ENCODE results near the gene CIPC.

DNA sequence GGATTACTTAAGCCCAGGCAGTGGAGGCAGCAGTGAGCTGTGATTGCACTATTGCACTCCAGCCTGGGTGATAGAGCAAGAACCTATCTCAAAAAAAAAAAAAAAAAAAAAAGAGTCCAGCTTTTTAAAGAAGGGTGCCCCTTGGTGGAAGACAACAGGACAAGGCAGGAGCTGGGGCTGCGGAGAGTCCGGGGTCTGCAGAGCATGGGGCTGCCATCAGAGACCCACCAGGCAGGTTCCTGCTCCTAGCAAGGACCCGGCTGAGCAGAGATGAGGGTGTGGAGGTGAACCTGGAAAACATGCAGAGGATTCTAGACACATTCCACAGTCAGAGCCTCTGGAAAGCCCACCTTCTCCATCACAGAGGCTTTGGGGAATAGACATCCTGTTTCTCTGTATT lies 21.0 kb upstream of the CIPC start:
- no peak for TF ChIP-seq EZH2 (IDR thresholded peaks at IDR 0.05)
- TF ChIP-seq, protein P1, sequence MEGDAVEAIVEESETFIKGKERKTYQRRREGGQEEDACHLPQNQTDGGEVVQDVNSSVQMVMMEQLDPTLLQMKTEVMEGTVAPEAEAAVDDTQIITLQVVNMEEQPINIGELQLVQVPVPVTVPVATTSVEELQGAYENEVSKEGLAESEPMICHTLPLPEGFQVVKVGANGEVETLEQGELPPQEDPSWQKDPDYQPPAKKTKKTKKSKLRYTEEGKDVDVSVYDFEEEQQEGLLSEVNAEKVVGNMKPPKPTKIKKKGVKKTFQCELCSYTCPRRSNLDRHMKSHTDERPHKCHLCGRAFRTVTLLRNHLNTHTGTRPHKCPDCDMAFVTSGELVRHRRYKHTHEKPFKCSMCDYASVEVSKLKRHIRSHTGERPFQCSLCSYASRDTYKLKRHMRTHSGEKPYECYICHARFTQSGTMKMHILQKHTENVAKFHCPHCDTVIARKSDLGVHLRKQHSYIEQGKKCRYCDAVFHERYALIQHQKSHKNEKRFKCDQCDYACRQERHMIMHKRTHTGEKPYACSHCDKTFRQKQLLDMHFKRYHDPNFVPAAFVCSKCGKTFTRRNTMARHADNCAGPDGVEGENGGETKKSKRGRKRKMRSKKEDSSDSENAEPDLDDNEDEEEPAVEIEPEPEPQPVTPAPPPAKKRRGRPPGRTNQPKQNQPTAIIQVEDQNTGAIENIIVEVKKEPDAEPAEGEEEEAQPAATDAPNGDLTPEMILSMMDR (IDR thresholded peaks at IDR 0.05 in 2 of 3, conservative IDR thresholded peaks at IDR 0.05 in 1 of 3; ENCODE audit: borderline replicate concordance in 1 of 3, insufficient read depth in 1 of 3, low read depth in 2 of 3, low read length in 2 of 3), result no peak
- no peak for TF ChIP-seq EZH2phosphoT487 (IDR thresholded peaks at IDR 0.05; ENCODE audit: borderline replicate concordance)
- no peak for TF ChIP-seq POLR2AphosphoS5 (IDR thresholded peaks at IDR 0.05; ENCODE audit: low read depth, low read length)
- TF ChIP-seq YY1 (IDR thresholded peaks at IDR 0.05; ENCODE audit: extremely low read depth, insufficient replicate concordance, low read depth, low read length), result no peak
- TF ChIP-seq POLR2A (IDR thresholded peaks at IDR 0.05; ENCODE audit: borderline replicate concordance, extremely low read depth, insufficient read depth, insufficient read length), result no peak
- TF ChIP-seq ELF1 (IDR thresholded peaks at IDR 0.05; ENCODE audit: borderline replicate concordance, low read depth), result no peak
- TF ChIP-seq, protein P2, sequence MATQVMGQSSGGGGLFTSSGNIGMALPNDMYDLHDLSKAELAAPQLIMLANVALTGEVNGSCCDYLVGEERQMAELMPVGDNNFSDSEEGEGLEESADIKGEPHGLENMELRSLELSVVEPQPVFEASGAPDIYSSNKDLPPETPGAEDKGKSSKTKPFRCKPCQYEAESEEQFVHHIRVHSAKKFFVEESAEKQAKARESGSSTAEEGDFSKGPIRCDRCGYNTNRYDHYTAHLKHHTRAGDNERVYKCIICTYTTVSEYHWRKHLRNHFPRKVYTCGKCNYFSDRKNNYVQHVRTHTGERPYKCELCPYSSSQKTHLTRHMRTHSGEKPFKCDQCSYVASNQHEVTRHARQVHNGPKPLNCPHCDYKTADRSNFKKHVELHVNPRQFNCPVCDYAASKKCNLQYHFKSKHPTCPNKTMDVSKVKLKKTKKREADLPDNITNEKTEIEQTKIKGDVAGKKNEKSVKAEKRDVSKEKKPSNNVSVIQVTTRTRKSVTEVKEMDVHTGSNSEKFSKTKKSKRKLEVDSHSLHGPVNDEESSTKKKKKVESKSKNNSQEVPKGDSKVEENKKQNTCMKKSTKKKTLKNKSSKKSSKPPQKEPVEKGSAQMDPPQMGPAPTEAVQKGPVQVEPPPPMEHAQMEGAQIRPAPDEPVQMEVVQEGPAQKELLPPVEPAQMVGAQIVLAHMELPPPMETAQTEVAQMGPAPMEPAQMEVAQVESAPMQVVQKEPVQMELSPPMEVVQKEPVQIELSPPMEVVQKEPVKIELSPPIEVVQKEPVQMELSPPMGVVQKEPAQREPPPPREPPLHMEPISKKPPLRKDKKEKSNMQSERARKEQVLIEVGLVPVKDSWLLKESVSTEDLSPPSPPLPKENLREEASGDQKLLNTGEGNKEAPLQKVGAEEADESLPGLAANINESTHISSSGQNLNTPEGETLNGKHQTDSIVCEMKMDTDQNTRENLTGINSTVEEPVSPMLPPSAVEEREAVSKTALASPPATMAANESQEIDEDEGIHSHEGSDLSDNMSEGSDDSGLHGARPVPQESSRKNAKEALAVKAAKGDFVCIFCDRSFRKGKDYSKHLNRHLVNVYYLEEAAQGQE (IDR thresholded peaks at IDR 0.05; ENCODE audit: low read depth), result no peak
- TF ChIP-seq, protein P3, sequence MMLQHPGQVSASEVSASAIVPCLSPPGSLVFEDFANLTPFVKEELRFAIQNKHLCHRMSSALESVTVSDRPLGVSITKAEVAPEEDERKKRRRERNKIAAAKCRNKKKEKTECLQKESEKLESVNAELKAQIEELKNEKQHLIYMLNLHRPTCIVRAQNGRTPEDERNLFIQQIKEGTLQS (IDR thresholded peaks at IDR 0.05), result no peak
- TF ChIP-seq RAD21 (IDR thresholded peaks at IDR 0.05; ENCODE audit: low read depth), result no peak; the same call in 1 of the 2 replicates
- TF ChIP-seq FOSL1 (IDR thresholded peaks at IDR 0.05; ENCODE audit: low read depth), result no peak
- TF ChIP-seq ZNF274 (IDR thresholded peaks at IDR 0.05; ENCODE audit: low read depth, low read length), result no peak
- TF ChIP-seq, protein P4, sequence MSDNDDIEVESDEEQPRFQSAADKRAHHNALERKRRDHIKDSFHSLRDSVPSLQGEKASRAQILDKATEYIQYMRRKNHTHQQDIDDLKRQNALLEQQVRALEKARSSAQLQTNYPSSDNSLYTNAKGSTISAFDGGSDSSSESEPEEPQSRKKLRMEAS (IDR thresholded peaks at IDR 0.05), result no peak
